Activated CD4-positive, alpha-beta T cell treated with anti-CD3 and anti-CD28 coated beads, Interleukin-2, amount 50 U/mL, for 24 hours (primary cell): ENCODE results near the gene LRRC10B.

Experiments used
- DNase-seq, 2 donors: peaks; one replicate each; pipeline ENCODE4 v3.0.0-alpha.2; 2020; ENCODE audit warnings: low read depth in 1 of 2, low spot score in 1 of 2

Gene LRRC10B

DNA sequence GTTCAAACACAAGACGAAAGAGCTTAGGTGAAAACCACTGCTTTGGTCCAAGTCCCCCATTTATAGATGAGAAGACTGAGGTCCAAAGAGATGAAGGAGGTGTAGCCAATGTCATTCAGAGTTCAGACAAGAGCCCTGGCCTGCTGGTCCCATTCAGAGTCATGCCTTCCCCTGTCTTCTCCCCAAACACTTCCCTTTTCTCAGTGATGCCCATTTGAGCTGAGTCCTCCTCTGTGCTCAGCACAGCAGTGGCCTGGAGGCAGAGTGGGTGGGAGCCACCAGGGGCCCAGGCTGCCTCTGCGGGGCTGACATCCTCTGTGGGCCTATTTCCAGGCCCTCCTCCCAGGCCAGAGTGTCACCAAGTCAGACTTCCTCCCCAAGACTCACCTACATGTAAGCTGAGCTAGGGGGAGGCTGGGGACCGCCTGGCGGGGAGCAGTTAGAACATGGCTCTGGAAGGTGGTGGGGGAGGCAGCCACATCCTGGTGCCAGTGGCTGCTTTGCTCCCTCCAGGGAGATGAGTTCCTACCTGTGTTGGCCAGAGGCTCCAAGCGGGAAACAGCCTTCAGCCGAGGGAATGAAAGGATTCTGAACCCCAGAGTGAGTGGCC is 22.4 kb upstream of the LRRC10B start:
- DNase-seq = no peak

DNA sequence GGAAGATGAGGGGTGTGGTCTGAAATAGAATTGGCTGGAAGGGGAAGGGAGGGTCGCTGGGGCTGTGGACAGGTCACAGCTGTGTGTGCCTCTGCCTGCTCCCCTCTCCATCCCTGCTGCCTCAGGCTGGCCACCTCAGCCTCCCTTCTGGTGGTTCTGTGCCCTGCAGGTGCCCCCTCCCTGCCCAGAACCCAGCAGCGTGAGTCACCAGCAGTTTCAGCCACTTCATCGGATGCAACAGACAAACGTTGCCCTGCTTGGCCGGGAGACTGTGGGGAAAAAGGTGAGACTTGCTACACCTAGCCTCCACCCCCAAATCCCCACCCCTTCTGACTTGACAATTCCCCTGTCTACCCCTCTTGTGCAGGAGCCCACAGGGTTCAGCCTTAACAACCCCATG is 21.8 kb upstream of the LRRC10B start:
- DNase-seq = no peak

DNA sequence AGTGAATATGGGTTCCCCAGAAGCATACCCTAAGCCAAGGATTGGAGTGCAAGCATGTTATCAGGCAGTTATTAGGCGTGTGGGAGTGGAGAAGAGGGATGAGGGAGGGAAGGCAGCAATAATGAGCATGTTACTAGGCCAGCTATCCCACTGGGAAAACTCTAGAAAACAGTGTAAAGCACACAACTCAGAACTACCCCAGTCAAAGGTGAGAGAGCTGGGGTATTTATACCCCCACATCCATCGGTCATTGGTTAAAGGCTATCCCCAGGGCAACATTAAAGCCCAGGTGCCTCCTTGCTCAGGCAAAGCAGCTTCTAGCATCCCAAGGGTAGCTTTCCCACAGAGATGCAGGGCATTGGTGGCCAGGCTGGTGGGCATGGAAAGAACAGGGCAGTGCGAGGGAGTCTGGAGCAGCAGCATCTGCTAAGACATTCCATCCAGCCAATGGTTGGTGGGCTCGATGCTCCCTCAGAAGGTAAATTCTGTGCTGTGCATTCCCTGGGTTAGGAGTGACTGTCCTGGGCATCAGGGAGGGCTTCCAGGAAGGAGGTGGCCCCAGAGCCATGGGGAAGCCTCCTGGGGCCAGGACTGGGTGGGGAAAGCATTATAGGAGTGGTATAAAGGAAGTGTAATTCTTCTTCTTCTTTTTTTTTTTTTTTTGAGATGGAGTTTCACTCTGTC is 21.1 kb upstream of the LRRC10B start:
- no peak for DNase-seq

DNA sequence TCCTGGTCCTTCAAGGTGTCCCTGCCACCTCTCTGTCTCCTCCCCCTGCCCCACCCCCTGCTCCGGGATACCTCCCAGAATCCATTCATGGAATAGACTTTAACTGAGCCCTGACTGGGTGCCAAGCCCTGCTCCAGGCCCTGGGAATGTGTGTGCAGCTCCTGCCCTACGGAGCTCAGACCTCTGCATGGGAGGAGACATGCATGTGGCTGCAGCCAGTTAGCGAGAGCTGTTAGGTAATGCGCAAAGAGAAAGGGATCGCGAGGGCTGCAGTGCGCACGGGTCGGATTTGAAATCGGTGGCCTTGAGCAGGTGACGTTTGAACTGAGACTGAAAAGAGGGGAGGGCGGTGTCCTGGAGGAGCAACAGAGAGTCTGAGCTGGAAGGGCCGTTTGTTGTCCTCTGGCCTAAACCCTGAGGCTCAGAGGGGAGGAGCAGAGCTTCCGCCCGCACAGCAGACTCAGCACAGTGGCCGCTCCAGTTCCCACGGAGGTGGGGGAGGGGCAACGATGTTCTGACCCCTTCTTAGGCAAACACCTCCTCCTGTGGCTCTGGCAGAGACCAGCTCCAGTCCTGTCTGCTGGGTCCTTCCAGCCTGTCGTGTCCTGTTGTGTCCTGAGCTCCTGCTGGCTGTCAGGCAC is 19.8 kb upstream of the LRRC10B start:
- no peak for DNase-seq

- DNase-seq = no peak
Measured at GRCh38 chr11:61489833-61490721, 18.5 kb upstream of the LRRC10B start.

- DNase-seq = no peak
Measured at GRCh38 chr11:61491736-61492395, 16.7 kb upstream of the LRRC10B start.

- no peak for DNase-seq
Measured at GRCh38 chr11:61494381-61494961, 14.1 kb upstream of the LRRC10B start.

DNA sequence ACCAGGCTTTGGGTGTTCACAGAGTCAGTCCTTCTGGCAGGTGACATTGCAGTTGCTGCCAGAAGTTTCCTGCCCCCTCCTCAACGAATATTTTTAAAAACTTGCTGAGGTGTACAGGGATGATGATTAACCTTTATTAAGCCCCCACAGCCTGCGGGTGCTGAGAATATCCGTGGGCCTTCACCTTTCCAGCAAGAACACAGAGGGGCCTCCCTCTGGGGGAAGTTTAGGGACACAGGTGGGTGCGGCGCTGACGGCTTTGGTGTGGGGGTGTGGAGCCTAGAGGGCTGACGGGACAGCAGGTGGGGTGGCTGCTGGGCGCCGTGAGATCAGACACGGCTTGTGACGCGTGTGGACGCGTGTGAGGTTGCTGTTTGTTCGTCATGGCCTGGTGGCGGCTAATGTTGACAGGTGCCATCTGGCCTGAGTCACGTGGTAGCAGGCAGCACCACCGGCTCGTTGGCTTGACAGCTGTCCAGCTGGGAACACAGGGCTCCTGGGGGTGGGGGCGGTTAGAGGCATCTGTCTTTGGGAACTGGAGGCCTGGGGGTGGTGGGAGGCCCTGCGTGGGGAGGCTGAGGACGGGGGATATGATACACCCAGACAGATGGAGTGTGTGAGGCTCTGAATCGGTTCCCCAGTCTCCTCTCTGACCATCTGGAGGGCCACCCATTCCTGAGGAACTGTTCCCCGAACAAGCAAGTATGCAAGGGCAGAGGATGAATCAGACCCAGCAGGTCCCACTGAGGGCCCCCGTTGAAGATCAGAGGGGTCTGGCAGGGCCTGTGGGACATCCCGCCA is 12.5 kb upstream of the LRRC10B start:
- DNase-seq = no peak

DNA sequence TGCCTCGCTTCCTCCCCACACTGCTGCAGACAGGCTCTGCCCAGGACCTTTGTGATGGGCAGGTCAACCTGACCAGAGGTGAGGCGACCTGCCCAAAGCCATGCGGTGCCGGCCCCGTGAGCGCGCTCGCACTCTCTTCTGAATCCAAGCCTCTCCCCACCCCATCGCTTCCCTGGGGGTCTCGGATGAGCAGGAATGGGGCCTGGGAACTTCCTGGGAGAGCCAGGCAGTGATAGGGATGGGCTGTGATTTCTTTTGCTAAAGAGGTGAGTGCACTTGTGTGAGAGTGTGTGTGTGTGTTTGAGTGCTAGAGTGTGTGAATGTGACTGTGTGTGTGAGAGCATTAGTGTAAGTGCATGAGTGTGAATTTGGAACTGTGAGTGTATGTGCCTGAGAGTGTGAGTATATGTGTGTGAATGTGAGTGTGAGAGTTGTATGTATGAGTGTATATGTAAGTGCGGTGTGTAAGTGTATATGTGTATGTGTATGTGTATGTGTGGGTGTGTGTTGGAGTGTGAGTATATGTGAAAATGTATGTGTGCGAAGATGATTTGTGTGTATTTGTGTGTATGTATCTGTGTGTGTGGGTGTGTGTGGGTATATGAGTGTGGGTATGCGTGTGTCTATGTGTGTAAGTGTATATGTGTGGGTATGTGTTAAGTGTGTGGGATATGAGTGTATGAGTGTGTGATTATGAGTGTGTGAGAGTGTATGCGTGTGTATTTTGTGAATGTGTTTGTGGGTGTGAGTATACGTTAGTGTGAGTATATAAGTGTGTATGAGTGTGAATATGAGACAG is 11.7 kb upstream of the LRRC10B start:
- DNase-seq = no peak

DNA sequence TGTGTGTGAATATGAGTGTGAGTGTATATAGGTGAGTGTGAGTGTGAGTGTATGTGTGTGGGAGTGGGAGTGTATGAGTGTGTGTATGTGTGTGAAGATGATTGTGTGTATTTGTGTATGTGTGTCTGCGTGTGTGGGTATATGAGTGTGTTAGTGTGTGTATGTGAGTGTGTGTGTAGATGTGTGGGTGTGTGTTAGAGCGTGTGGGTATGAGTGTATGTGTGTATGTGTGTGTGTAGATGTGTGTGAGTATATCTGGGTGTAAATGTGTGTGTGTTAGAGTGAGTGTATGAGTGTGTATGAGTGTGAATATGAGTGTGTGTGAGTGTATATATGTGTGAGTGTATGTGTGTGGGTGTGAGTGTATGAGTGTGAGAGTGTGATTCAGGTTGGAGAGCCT is 11.1 kb upstream of the LRRC10B start:
- DNase-seq = no peak

GRCh38 chr11:61497876-61498275 is 10.7 kb upstream of the LRRC10B start:
- no peak for DNase-seq

GRCh38 chr11:61498767-61499341 is 9.7 kb upstream of the LRRC10B start:
- no peak for DNase-seq

- no peak for DNase-seq
Measured at GRCh38 chr11:61499816-61500491, 8.6 kb upstream of the LRRC10B start.

DNA sequence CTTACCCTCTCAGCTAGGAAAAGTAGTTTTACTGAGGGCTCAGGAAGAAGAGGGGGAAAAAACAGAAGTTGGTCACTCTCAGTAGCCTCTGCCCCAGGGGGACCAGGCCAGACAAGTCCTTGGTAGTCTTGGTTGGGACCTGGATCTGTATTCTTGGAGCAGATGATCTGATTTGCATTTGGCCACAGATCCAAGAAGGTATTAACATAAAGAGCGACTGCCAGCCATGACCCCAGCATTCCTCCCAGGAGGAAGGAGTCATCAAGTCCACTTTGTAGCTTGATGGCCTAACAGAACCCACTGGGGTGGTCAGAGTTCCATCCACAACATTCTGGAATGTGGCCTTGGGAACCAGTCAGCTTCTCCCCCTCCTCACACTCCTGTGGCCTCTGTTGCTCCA is 6.0 kb upstream of the LRRC10B start:
- no peak for DNase-seq

- no peak for DNase-seq
Measured at GRCh38 chr11:61503135-61503770, 5.3 kb upstream of the LRRC10B start.

DNA sequence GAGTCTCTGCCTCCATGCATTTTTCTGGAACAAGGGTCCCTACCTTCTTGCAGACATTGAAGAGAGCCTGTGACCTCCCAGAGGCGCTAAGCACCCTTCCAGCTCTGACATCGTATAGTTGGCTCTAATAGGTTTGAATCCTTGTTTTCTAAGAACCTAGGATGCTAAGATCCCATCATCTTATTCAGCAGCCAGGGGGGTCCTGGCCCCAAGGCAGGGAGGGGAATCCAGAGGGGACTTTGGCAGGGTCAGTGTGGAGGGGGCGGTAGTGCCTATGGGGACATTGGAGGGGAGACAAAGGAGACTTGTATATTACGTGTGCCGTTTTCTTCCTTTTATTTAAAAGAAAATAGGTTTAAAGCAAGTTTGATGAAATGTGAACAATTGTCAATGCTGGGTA is 3.4 kb upstream of the LRRC10B start:
- DNase-seq = no peak

DNA sequence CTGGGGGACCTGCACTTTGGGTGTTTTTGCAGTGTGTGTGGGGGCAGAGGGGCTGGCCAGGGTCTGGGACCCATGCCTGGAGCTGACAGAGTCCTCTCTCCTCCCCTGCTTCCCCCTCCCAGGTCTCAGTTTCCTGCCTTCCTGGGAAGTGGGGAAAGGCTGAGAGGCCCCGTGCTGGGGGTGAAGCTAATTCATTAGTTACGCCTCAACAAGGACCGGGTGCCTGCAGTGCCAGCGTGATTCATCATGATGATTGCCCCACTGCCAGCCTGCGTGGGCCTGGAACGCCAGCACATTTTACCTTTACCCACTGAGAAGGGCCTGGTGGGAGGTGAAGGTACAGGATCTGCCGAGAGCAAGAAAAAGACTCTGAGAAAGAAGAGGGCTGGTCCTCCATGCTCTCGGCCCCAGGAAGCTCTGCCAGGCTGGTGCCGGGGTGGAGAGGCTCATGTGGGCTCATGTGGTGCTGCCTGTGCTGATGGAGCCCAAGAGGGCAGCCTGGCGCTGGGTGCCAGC is 2.9 kb upstream of the LRRC10B start:
- no peak for DNase-seq
